HPDE6-E6E7 (cell line): ENCODE measurements around the gene UROS.

Experiments used
- DNase-seq: peaks from one replicate; pipeline ENCODE4 v3.0.0; 2011; ENCODE audit warnings: missing footprints; ENCODE audit errors: extremely low spot score

Gene UROS

GRCh38 chr10:125762692-125763648 is 60.1 kb downstream of the UROS start:
- no peak for DNase-seq

GRCh38 chr10:125761961-125762360 is 61.1 kb downstream of the UROS start:
- no peak for DNase-seq

GRCh38 chr10:125757742-125758141 is 65.3 kb downstream of the UROS start:
- no peak for DNase-seq

- no peak for DNase-seq
Observed at GRCh38 chr10:125756853-125757487, 66.1 kb downstream of the UROS start.

DNA sequence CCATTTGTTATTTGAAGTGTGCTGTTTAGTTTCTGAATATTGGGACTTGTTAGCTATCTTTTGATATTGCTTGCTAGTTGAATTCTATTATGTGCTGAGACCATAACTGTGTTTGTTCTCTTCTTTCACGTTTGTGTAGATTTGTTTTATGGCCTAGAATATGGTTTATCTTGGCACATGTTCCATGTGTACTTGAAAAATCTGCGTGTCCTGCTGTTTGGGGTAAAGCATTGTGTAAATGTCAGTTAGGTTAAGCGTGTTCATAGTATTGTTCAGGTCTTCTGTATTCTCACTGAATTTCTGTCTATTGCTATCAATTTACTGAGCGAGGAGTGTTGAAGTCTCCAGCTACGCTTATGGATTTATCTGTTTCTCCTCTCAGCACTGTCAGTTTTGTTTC is 66.9 kb downstream of the UROS start:
- no peak for DNase-seq

- DNase-seq = no peak
Observed at GRCh38 chr10:125747417-125747816, 75.6 kb downstream of the UROS start.

GRCh38 chr10:125744909-125745308 is 78.1 kb downstream of the UROS start:
- no peak for DNase-seq

GRCh38 chr10:125742465-125742864 is 80.6 kb downstream of the UROS start:
- DNase-seq = no peak

DNA sequence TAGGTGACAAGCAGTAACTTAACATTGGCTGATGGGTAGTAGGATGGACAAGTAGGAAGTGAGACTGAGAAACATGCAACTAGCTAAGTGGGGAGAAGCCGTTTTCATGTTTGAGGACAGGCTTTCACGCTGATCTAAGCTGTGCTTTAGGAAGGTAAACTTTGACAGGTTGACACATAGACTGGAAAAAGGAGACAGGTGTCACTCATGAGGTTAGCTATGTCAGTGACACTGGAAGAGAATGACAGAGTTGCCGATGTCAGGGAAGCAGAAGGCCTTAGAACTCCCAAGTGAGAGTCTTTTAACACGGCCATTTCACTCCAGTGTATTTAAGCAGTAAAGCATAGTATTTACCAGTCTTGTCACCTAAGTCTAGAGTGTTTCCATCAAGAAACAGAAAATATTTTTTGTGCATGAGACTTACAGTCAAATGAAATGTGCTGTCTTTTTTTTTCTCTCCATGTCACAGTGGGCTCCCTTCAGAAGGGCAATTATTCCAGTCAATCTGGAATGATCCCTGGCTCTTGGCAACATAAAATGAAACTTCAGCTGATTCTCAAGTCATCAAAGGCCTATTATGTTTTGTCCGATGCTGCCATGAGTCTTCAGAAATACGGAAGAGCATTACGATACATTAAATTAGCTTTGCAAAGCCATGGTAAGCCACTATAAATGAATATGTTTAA is 82.9 kb downstream of the UROS start:
- DNase-seq = no peak
